NCI-H69 (cell line): ENCODE data around the gene LOXL3.

Experiments used
- DNase-seq: peaks from one replicate; lab custom pipeline; 2025; lab: John Stamatoyannopoulos, UW

Gene LOXL3

GRCh38 chr2:74550231-74550630 is 3.5 kb downstream of the LOXL3 start:
- DNase-seq, result no peak

GRCh38 chr2:74548900-74549826 is 4.6 kb downstream of the LOXL3 start:
- peak; percentile 44 for DNase-seq

GRCh38 chr2:74548285-74548899 is 5.3 kb downstream of the LOXL3 start:
- peak; percentile 10 for DNase-seq

- no peak for DNase-seq
Measured at GRCh38 chr2:74546004-74546403, 7.7 kb downstream of the LOXL3 start.

- peak; percentile 12 for DNase-seq
Measured at GRCh38 chr2:74544634-74545033, 9.1 kb downstream of the LOXL3 start.

GRCh38 chr2:74542978-74543377 is 10.8 kb downstream of the LOXL3 start:
- DNase-seq, result no peak

GRCh38 chr2:74540291-74540690 is 13.5 kb downstream of the LOXL3 start:
- no peak for DNase-seq

GRCh38 chr2:74538881-74539339 is 14.8 kb downstream of the LOXL3 start:
- DNase-seq, result no peak

- no peak for DNase-seq
Measured at GRCh38 chr2:74537140-74537539, 16.6 kb downstream of the LOXL3 start.

- DNase-seq, result no peak
Measured at GRCh38 chr2:74536166-74536950, 17.4 kb downstream of the LOXL3 start.

- DNase-seq, result no peak
Measured at GRCh38 chr2:74535440-74535965, 18.2 kb downstream of the LOXL3 start.

GRCh38 chr2:74534411-74534810 is 19.3 kb downstream of the LOXL3 start:
- no peak for DNase-seq

GRCh38 chr2:74533464-74533863 is 20.3 kb downstream of the LOXL3 start:
- DNase-seq, result no peak

GRCh38 chr2:74532222-74532621 is 21.5 kb downstream of the LOXL3 start:
- peak; percentile 17 for DNase-seq

GRCh38 chr2:74531666-74532065 is 22.1 kb downstream of the LOXL3 start:
- DNase-seq, result no peak

- DNase-seq, result peak; percentile 34
Measured at GRCh38 chr2:74530239-74531187, 23.2 kb downstream of the LOXL3 start.

- DNase-seq, result peak; percentile 97
Measured at GRCh38 chr2:74529357-74530238, 24.1 kb downstream of the LOXL3 start, which contains the start of the genes AUP1 and HTRA2. Gene AUP1 (minus strand): TSS chr2:74529706. CDS start chr2:74529629, 77 bp downstream. Gene HTRA2 (plus strand): TSS chr2:74529933. CDS start chr2:74530007, 74 bp downstream.

- no peak for DNase-seq
Measured at GRCh38 chr2:74528600-74529356, 25.0 kb downstream of the LOXL3 start.

- DNase-seq, result no peak
Measured at GRCh38 chr2:74527741-74528140, 26.0 kb downstream of the LOXL3 start.
